Stimulated activated memory B cell treated with anti-CD40 and anti-IgM and Interleukin-4, amounts not matched to agents 10 μg/mL and 1 μg/mL and 100 μg/mL, for 72 hours (primary cell): ENCODE measurements around the gene ERBB4.
"Not testable (repeated sequence)": the region's sequence is repeated elsewhere in the genome, so short reads cannot be mapped to it uniquely, and the experiment has no call there.

ENCODE experiments used
- ATAC-seq: fragments of 150-1000 bp; cut with Tn5 transposase; 2 replicates; pipeline ENCODE4 v1.10.0; 2021
- H3K27ac Mint-ChIP-seq: one replicate; pipeline ENCODE4 v1.8.0; 2022; ENCODE audit warnings: mild to moderate bottlenecking, mixed read lengths
- H3K27me3 Mint-ChIP-seq: one replicate; pipeline ENCODE4 v1.8.0; 2022; ENCODE audit warnings: mixed read lengths
- H3K36me3 Mint-ChIP-seq: one replicate; pipeline ENCODE4 v1.8.0; 2022; ENCODE audit warnings: mixed read lengths
- H3K4me1 Mint-ChIP-seq: one replicate; pipeline ENCODE4 v1.8.0; 2022; ENCODE audit warnings: mixed read lengths
- H3K4me3 Mint-ChIP-seq: one replicate; pipeline ENCODE4 v1.8.0; 2022; ENCODE audit warnings: mild to moderate bottlenecking, moderate library complexity, mixed read lengths
- H3K9me3 Mint-ChIP-seq: one replicate; pipeline ENCODE4 v1.8.0; 2022; ENCODE audit warnings: mixed read lengths

Gene ERBB4

DNA sequence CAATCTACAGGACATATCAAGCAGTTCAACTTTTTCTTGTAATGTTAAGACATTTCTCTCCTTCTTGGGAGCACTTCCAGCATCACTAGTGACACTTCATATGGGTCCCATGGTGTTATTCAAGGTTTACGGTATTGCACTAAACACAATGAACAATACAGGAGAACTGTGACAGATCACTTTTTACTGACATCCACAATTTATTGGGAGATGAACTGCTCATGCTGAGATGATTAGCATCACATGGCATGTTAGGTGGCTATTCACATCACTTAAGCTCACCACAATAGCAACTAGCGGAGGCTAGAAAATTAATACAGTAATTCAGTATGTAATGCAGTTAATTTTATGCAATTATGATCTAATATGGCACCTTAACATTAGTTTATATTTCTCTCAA is 264.4 kb downstream of the ERBB4 start:
- H3K27ac Mint-ChIP-seq = no peak overlapping the region
- H3K4me1 Mint-ChIP-seq = no peaks in the 10 kb centered on the region
- no peak overlapping the region for H3K4me3 Mint-ChIP-seq
- no peak for ATAC-seq
- H3K9me3 Mint-ChIP-seq = no peaks in the 10 kb centered on the region
- no peaks in the 10 kb centered on the region for H3K36me3 Mint-ChIP-seq
- no peaks in the 10 kb centered on the region for H3K27me3 Mint-ChIP-seq

- Mint-ChIP-seq H3K4me1 (no peaks in the 10 kb centered on the region), H3K27me3 (no peaks in the 10 kb centered on the region), H3K36me3 (no peaks in the 10 kb centered on the region), H3K4me3 (no peak overlapping the region), H3K9me3 (no peaks in the 10 kb centered on the region), H3K27ac (no peak overlapping the region)
- no peak for ATAC-seq
Measured at GRCh38 chr2:212271583-212271982, 267.0 kb downstream of the ERBB4 start.

GRCh38 chr2:212269005-212269404 is 269.6 kb downstream of the ERBB4 start:
- H3K4me1 Mint-ChIP-seq = no peaks in the 10 kb centered on the region
- no peak overlapping the region for H3K4me3 Mint-ChIP-seq
- no peak for ATAC-seq
- H3K36me3 Mint-ChIP-seq = no peaks in the 10 kb centered on the region
- H3K27me3 Mint-ChIP-seq = no peaks in the 10 kb centered on the region
- H3K27ac Mint-ChIP-seq = no peak overlapping the region
- H3K9me3 Mint-ChIP-seq = no peaks in the 10 kb centered on the region

GRCh38 chr2:212266297-212266696 is 272.3 kb downstream of the ERBB4 start:
- no peak for ATAC-seq

DNA sequence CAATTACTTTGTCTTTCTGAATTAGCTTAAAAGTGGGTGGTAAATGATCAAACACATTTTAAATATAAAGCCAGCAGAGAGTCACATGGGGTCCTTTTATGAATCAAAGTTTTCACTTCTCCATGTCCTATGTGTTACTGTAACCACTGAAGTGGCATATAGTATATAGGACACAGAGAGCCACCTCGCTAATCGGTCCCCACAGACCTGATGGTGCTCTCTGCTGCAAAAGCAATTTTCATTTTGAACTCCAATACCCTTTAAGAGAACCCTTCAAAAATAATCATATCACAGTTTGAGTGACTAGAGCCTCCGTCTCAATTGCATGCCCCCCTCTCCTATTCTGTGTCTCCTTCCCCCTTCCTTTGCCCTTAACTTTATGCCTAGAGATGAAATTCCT is 272.8 kb downstream of the ERBB4 start:
- no peak overlapping the region for H3K27ac Mint-ChIP-seq
- H3K4me1 Mint-ChIP-seq = no peaks in the 10 kb centered on the region
- H3K36me3 Mint-ChIP-seq = no peaks in the 10 kb centered on the region
- H3K27me3 Mint-ChIP-seq = no peaks in the 10 kb centered on the region
- ATAC-seq = no peak
- no peaks in the 10 kb centered on the region for H3K9me3 Mint-ChIP-seq
- H3K4me3 Mint-ChIP-seq = no peak overlapping the region

More at GRCh38 chr2:212266297-212266696, 272.3 kb downstream of the ERBB4 start:
- Mint-ChIP-seq H3K4me1 (no peaks in the 10 kb centered on the region), H3K4me3 (no peak overlapping the region), H3K27me3 (no peaks in the 10 kb centered on the region), H3K36me3 (no peaks in the 10 kb centered on the region), H3K27ac (no peak overlapping the region), H3K9me3 (no peaks in the 10 kb centered on the region)

- ATAC-seq = no peak
- Mint-ChIP-seq H3K9me3 (no peaks in the 10 kb centered on the region), H3K27me3 (no peaks in the 10 kb centered on the region), H3K4me3 (no peak overlapping the region), H3K27ac (no peak overlapping the region), H3K36me3 (no peaks in the 10 kb centered on the region), H3K4me1 (no peaks in the 10 kb centered on the region)
Measured at GRCh38 chr2:212264187-212264586, 274.4 kb downstream of the ERBB4 start.

- no peak for ATAC-seq
- Mint-ChIP-seq H3K27ac (no peak overlapping the region), H3K4me1 (no peaks in the 10 kb centered on the region), H3K4me3 (no peak overlapping the region), H3K9me3 (no peaks in the 10 kb centered on the region), H3K27me3 (no peaks in the 10 kb centered on the region), H3K36me3 (no peaks in the 10 kb centered on the region)
Measured at GRCh38 chr2:212259226-212259625, 279.4 kb downstream of the ERBB4 start.

DNA sequence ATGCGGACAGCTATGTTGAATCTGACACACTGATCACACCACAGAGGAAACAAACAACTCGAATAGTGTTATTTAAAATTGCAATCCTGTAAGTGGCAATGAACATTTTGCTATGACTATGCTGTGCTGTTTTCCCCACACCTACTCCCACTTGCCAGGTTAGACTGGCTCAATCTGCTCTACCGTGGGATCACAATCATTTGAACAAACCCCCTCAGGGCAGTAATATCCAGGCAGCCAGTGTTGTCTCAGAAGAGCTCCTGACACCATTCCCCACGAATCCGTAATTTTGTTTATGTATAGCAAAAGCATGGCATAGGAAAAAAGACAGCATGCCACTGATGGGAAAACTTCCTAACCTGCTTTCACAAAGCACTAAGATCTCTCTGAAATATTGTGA is 284.3 kb downstream of the ERBB4 start:
- H3K9me3 Mint-ChIP-seq = peaks cover 3% of the 10 kb centered on the region
- H3K27ac Mint-ChIP-seq = no peak overlapping the region
- H3K4me1 Mint-ChIP-seq = no peaks in the 10 kb centered on the region
- no peak overlapping the region for H3K4me3 Mint-ChIP-seq
- no peak for ATAC-seq
- no peaks in the 10 kb centered on the region for H3K36me3 Mint-ChIP-seq
- no peaks in the 10 kb centered on the region for H3K27me3 Mint-ChIP-seq

- no peak overlapping the region for H3K4me3 Mint-ChIP-seq
- ATAC-seq = no peak
Measured at GRCh38 chr2:212249451-212249850, 289.2 kb downstream of the ERBB4 start.

GRCh38 chr2:212245880-212246279 is 292.7 kb downstream of the ERBB4 start:
- Mint-ChIP-seq H3K4me3 (no peak overlapping the region), H3K9me3 (no peaks in the 10 kb centered on the region), H3K27ac (no peak overlapping the region)

More at GRCh38 chr2:212249451-212249850, 289.2 kb downstream of the ERBB4 start:
- Mint-ChIP-seq H3K4me1 (no peaks in the 10 kb centered on the region), H3K27me3 (no peaks in the 10 kb centered on the region), H3K27ac (no peak overlapping the region), H3K9me3 (peaks cover 3% of the 10 kb centered on the region), H3K36me3 (no peaks in the 10 kb centered on the region)

DNA sequence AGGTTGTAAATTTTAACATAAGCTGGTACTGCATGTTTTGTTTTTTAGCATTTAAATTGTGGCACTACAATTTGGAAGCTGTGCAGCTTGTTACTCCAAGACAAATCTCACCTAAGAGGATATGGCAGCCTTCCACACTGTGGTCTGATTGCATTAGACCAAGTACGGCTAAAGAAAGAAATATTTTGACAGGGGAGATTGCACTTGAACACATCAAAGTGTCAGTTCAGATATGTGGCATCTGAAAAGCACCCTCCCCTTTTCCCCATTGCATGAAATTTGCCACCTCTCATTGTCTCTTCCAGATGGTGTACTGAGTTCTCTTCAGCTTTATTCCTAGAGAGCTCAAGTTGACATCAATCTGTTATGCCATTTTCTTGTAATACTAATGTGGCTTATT is 295.9 kb downstream of the ERBB4 start:
- Mint-ChIP-seq H3K27me3 (no peaks in the 10 kb centered on the region), H3K9me3 (no peaks in the 10 kb centered on the region)

More at GRCh38 chr2:212245880-212246279, 292.7 kb downstream of the ERBB4 start:
- no peaks in the 10 kb centered on the region for H3K36me3 Mint-ChIP-seq
- no peaks in the 10 kb centered on the region for H3K4me1 Mint-ChIP-seq
- ATAC-seq = no peak
- H3K27me3 Mint-ChIP-seq = no peaks in the 10 kb centered on the region

DNA sequence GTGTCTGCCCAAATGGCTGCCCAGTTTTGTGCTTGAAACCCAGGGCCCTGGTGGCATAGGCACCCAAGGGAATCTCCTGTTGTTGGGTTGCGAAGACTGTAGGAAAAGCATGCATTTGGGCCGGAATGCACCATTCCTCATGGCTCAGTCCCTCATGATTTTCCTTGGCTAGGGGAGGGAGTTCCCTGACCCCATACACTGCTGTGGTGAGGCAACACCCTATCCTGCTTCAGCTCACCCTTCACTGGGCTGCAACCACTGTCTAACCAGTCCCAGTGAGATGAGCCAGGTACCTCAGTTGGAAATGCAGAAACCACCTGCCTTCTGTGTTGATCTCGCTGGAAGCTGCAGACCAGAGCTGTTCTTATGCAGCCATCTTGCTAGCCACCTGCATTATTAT is 300.4 kb downstream of the ERBB4 start:
- not testable (repeated sequence) for H3K36me3 Mint-ChIP-seq, H3K27me3 Mint-ChIP-seq, H3K9me3 Mint-ChIP-seq, ATAC-seq, H3K27ac Mint-ChIP-seq, H3K4me3 Mint-ChIP-seq, H3K4me1 Mint-ChIP-seq

More for the DNA sequence above, 295.9 kb downstream of the ERBB4 start:
- no peak for ATAC-seq
- no peak overlapping the region for H3K4me3 Mint-ChIP-seq
- H3K4me1 Mint-ChIP-seq = no peaks in the 10 kb centered on the region
- no peak overlapping the region for H3K27ac Mint-ChIP-seq
- H3K36me3 Mint-ChIP-seq = no peaks in the 10 kb centered on the region

DNA sequence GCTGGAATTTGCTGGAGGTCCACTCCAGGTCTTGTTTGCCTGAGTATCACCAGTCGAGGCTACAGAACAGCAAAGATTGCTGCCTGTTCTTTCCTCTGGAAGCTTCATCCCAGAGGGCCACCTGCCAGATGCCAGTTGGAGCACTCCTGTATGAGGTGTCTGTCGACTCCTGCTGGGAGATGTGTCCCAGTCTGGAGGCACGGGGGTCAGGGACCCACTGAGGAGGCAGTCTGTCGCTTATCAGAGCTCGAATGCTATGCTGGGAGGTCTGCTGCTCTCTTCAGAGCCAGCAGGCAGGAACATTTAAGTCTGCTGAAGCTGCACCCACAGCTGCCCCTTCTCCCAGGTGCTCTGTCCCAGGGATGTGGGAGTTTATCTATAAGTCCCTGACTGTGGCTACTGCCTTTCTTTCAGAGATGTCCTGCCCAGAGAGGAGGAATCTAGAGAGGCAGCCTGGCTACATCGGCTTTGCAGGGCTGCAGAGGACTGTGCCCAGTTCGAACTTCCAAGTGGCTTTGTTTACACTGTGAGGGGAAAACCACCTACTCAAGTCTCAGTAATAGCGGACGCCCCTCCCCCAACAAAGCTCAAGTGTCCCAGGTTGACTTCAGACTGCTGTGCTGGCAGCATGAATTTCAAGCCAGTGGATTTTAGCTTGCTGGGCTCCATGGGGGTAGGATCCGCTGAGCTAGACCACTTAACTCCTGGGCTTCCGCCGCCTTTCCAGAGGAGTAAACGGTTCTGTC is 301.1 kb downstream of the ERBB4 start:
- Mint-ChIP-seq H3K9me3 (peaks cover 4% of the 10 kb centered on the region), H3K36me3 (no peaks in the 10 kb centered on the region), H3K27ac (no peak overlapping the region), H3K4me3 (no peak overlapping the region), H3K4me1 (no peaks in the 10 kb centered on the region), H3K27me3 (no peaks in the 10 kb centered on the region)
- ATAC-seq = no peak

DNA sequence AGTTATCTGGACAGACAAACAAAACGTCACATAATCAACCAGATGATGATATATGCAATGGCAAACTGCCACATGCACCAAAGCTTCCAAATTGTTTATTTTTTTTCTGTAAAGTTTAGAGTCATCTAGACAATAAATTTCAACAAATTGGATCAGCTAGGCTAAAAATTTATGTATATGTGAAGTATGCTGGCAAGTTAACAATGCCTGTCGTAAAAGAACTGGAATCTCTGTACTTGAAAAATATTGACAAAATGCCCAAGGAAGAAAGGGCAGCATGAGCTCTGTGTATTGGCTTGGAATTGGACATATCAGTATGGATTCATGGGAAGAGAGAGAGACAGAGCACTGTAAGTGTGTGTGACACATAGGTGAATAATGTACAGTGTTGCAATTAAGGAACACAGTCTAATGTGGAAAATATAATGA is 309.8 kb downstream of the ERBB4 start:
- no peaks in the 10 kb centered on the region for H3K4me1 Mint-ChIP-seq
- no peak overlapping the region for H3K27ac Mint-ChIP-seq
- peaks cover 2% of the 10 kb centered on the region for H3K9me3 Mint-ChIP-seq
- H3K4me3 Mint-ChIP-seq = no peak overlapping the region
- ATAC-seq = no peak
- H3K27me3 Mint-ChIP-seq = no peaks in the 10 kb centered on the region
- H3K36me3 Mint-ChIP-seq = no peaks in the 10 kb centered on the region

DNA sequence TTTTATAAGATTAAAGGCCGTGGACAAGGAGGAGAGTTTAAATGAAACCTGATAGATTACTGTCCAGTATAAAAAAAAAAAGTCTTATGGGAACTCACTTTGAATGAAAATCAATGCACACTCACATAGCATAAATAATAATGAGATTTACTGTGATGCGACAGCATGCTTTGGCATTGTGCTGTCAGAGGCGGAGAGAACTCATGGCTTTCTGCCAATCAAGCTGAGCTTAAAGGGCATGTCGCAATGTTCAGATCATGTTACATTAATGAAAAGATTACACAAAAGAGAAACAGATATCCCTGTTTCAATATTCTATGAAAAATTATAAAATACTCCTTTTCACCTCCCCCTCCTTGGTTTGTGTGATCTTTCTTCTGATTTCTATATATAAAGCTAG is 310.8 kb downstream of the ERBB4 start:
- no peaks in the 10 kb centered on the region for H3K4me1 Mint-ChIP-seq
- H3K9me3 Mint-ChIP-seq = peaks cover 2% of the 10 kb centered on the region
- H3K36me3 Mint-ChIP-seq = no peaks in the 10 kb centered on the region
- H3K4me3 Mint-ChIP-seq = no peak overlapping the region
- no peaks in the 10 kb centered on the region for H3K27me3 Mint-ChIP-seq
- H3K27ac Mint-ChIP-seq = no peak overlapping the region
- no peak for ATAC-seq

DNA sequence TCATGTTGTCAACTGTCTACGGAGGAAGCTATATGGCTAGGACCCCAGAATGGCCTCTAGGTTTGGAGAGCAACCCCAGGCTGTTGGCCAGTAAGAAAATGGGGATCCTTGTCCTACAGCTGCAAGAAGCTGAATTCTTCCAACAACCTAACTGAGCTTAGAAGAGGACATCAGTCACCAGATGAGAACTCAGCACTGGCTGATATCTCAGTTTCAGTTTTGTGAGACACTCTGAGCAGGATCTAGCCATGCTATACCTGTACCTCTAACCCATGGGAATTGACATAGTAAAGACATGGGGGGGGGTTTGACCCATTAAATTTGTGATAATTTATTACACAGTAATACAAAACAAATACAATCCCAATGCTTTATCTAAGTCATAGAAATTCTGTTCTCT is 312.5 kb downstream of the ERBB4 start:
- Mint-ChIP-seq H3K27ac (no peak overlapping the region), H3K36me3 (no peaks in the 10 kb centered on the region), H3K27me3 (no peaks in the 10 kb centered on the region), H3K4me3 (no peak overlapping the region), H3K9me3 (peaks cover 2% of the 10 kb centered on the region), H3K4me1 (no peaks in the 10 kb centered on the region)
- ATAC-seq = no peak
